NT2/D1 (cell line): ENCODE results near the gene CACNA1E.
A peak's percentile ranks its signal among the peaks of the same experiment; 100 is the strongest.

Source experiments
- DNase-seq: peaks from one replicate; pipeline ENCODE4 v3.0.0-alpha.2; 2011; ENCODE audit warnings: low read depth, low spot score
- H3K27me3 ChIP-seq: 2 replicates; pipeline ENCODE4 v1.6.0; 2011; ENCODE audit warnings: mild to moderate bottlenecking; ENCODE audit not compliant: insufficient read length, insufficient read depth
- H3K36me3 ChIP-seq: 2 replicates; pipeline ENCODE4 v1.6.1; 2011; ENCODE audit warnings: mild to moderate bottlenecking, low read length, mixed read lengths; ENCODE audit not compliant: insufficient read depth, insufficient read length
- H3K4me1 ChIP-seq: 2 replicates; pipeline ENCODE4 v1.5.1; 2011; ENCODE audit not compliant: insufficient read depth, insufficient read length
- H3K4me3 ChIP-seq: 2 replicates; pipeline ENCODE4 v1.5.1; 2011; ENCODE audit warnings: low read depth; ENCODE audit not compliant: insufficient read length
- H3K9ac ChIP-seq: 2 replicates; pipeline ENCODE4 v1.6.0; 2011; ENCODE audit warnings: low read depth; ENCODE audit not compliant: insufficient read length
- H3K9me3 ChIP-seq: 2 replicates; pipeline ENCODE4 v1.5.1; 2011; ENCODE audit warnings: mild to moderate bottlenecking, low read length; ENCODE audit not compliant: insufficient read depth
- SUZ12 ChIP-seq: IDR thresholded peaks from 2 replicates; pipeline ENCODE4 v1.6.1; 2011; ENCODE audit not compliant: insufficient read length, insufficient read depth; ENCODE audit errors: extremely low read depth
- YY1 ChIP-seq: IDR thresholded peaks from 2 replicates; pipeline ENCODE4 v1.6.1; 2011; ENCODE audit not compliant: insufficient read length, insufficient read depth
- ZNF274 ChIP-seq: IDR thresholded peaks from 2 replicates; pipeline ENCODE4 v1.6.1; 2011; ENCODE audit warnings: mild to moderate bottlenecking, low read depth, low read length

CACNA1E gene

DNA sequence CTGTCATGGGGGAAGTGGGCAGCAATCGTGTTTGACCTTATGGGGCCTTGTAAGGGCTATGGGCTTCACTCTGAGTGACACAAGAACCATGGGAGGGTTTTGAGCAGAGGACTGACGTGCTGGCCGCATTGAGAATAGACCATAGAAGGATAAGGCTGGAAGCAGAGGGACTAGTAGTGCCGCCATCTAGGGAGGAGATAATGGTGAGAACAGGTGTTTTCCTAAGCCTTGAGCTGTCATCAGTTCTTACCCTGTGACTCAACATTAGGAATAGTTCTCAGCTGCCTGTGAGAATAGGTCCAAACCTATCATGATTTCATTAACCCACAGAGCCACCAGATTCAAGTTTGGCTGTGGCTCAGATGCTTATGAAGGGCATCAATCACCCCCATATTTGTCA, 228.5 kb downstream of the CACNA1E start:
- DNase-seq: no peak
- no peak overlapping the region for H3K4me3 ChIP-seq

DNA sequence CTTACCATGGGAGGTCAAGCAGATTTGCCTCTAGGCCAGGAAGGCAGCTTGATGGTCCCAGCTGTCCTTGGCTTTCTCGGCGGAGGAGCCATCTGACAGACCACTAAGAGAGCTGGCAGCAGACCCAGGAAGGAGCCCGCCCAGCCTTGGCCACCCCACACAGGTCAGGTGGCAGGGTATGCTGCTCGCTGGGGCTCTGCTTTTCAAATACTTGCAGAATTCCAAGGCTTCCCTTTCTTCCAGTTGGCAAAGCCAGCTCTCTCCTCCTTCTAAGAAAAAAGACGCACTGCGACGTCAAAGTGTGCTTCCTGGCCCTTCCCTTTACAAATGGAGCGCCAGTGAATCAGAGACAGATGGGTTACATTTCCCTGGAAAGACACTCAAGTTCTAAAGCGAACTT, 229.4 kb downstream of the CACNA1E start:
- TF ChIP-seq SUZ12: no peak
- TF ChIP-seq ZNF274: no peak
- TF ChIP-seq YY1: no peak
- DNase-seq: no peak

More for the DNA sequence above, 228.5 kb downstream of the CACNA1E start:
- TF ChIP-seq ZNF274 (no peak), SUZ12 (no peak), YY1 (no peak)
- Histone ChIP-seq H3K36me3 (no peaks in the 10 kb centered on the region), H3K9me3 (no peaks in the 10 kb centered on the region), H3K4me1 (peaks cover 6% of the 10 kb centered on the region), H3K27me3 (no peaks in the 10 kb centered on the region), H3K9ac (no peak overlapping the region)

DNA sequence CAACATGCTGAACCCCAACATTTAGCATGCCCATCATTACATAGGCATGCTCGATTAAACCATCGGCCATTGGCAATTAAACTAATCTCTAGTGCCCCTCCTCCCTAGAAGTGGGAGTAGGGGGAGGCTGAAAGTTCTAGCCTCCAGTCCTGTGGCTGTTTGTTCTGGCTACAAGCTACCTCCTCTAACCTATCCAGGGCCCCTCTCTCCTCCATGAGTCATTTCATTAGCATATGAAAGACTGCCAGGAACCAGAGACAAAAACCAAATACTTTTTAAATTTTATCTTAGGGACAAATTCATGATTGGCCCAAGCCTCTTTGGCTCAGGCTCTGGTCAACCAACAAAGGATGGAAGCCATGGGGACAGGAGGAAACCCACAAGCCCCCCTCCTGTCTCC, 231.1 kb downstream of the CACNA1E start:
- H3K27me3 ChIP-seq: no peaks in the 10 kb centered on the region
- no peaks in the 10 kb centered on the region for H3K36me3 ChIP-seq
- DNase-seq: peak; percentile 80
- peaks cover 6% of the 10 kb centered on the region for H3K4me1 ChIP-seq
- H3K9me3 ChIP-seq: no peaks in the 10 kb centered on the region
- TF ChIP-seq YY1 (no peak), SUZ12 (no peak), ZNF274 (no peak)
- no peak overlapping the region for H3K4me3 ChIP-seq
- H3K9ac ChIP-seq: no peak overlapping the region

More for the DNA sequence above, 229.4 kb downstream of the CACNA1E start:
- no peaks in the 10 kb centered on the region for H3K9me3 ChIP-seq
- no peak overlapping the region for H3K4me3 ChIP-seq
- no peak overlapping the region for H3K9ac ChIP-seq
- peaks cover 6% of the 10 kb centered on the region for H3K4me1 ChIP-seq
- no peaks in the 10 kb centered on the region for H3K27me3 ChIP-seq
- no peaks in the 10 kb centered on the region for H3K36me3 ChIP-seq

DNA sequence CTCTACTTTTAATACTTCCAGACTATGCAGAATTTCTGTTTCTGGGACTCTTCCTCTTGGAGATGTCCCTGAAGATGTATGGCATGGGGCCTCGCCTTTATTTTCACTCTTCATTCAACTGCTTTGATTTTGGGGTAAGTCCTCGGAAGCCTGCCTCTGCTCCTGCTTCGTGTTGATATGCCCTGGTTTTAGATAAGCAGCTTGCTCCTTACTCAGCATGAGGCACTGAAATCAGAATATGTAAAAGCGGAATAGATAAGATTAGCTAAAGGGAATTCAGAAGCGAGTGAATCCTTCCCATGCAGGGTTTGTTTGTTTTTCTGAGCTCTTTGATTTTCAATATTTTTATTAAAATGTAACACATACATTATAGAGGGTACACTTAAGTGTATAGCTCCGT, 234.7 kb downstream of the CACNA1E start:
- H3K4me3 ChIP-seq: no peak overlapping the region
- TF ChIP-seq ZNF274 (no peak), SUZ12 (no peak)
- DNase-seq: no peak
- H3K4me1 ChIP-seq: peaks cover 6% of the 10 kb centered on the region
- no peaks in the 10 kb centered on the region for H3K9me3 ChIP-seq
- no peaks in the 10 kb centered on the region for H3K27me3 ChIP-seq
- H3K36me3 ChIP-seq: no peaks in the 10 kb centered on the region
- no peak overlapping the region for H3K9ac ChIP-seq

DNA sequence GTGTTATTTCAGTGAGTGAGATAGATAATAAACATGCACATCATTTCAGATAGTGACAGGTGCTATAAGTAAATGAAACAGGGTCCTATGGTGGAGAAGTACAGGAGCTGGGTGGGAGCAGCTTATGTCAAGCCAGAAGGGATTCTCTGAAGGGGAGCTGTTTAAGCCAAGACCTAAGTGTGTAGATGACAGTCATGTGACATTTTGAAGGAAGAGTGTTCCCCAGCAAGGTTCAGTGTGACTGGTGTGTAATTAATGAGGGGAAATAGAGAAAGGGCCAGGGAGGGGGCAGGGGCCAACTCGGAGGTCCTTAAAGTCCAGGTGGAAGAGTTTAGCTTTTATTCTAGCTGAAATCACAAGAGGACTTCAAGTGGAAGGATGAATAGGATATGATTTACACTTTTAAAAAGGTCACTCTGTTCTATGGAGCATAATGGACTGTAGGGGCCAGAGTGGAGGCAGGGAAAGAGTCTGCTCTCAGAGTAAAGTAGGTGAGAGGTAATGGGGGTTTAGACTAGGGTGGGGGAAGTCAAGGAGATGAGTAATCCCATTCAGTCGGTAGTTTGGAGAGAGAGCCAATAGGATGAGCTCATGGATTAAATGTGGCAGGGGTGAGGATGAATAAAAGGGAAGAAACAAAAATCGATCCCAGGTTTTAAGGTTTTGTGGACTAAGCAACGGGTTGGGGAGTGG, 243.1 kb downstream of the CACNA1E start:
- Histone ChIP-seq H3K9me3 (no peaks in the 10 kb centered on the region), H3K4me1 (no peaks in the 10 kb centered on the region), H3K9ac (no peak overlapping the region), H3K36me3 (no peaks in the 10 kb centered on the region), H3K4me3 (no peak overlapping the region), H3K27me3 (no peaks in the 10 kb centered on the region)
- DNase-seq: no peak
- TF ChIP-seq SUZ12 (no peak), YY1 (no peak), ZNF274 (no peak)

DNA sequence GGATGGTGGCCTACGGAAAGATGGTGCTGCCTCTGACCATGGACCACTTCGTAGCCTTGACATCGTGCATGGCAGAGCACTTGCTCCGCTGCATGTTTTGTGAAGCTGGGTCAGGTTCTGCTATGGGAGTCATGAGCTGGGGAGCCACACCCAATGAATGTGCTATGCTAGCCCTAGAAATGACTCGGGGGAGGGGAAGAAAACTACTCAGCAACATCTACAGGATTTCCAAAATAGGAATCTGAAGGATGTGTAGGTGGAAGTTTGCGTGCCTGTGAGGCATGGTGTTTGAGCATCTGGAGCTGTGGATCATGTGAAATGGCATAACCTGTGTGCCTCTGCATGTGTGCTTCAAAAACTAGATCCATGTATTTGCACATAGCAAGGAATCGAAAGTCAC, 247.3 kb downstream of the CACNA1E start:
- TF ChIP-seq SUZ12 (no peak), YY1 (no peak), ZNF274 (no peak)
- no peak for DNase-seq
- H3K4me1 ChIP-seq: peaks cover 4% of the 10 kb centered on the region
- no peaks in the 10 kb centered on the region for H3K36me3 ChIP-seq
- no peaks in the 10 kb centered on the region for H3K27me3 ChIP-seq
- no peak overlapping the region for H3K4me3 ChIP-seq
- no peak overlapping the region for H3K9ac ChIP-seq
- H3K9me3 ChIP-seq: no peaks in the 10 kb centered on the region

DNA sequence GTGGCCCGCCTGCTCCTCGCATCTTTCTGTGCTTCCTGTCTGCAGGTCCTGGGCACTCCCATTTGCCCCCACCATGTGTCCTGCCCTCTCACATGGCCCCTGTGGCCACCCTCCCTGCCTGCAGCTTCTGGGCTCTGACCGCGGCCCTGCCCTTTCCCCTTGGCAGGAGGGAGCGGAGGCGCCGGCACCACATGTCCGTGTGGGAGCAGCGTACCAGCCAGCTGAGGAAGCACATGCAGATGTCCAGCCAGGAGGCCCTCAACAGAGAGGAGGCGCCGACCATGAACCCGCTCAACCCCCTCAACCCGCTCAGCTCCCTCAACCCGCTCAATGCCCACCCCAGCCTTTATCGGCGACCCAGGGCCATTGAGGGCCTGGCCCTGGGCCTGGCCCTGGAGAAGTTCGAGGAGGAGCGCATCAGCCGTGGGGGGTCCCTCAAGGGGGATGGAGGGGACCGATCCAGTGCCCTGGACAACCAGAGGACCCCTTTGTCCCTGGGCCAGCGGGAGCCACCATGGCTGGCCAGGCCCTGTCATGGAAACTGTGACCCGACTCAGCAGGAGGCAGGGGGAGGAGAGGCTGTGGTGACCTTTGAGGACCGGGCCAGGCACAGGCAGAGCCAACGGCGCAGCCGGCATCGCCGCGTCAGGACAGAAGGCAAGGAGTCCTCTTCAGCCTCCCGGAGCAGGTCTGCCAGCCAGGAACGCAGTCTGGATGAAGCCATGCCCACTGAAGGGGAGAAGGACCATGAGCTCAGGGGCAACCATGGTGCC, 249.1 kb downstream of the CACNA1E start:
- Histone ChIP-seq H3K4me1 (peaks cover 4% of the 10 kb centered on the region), H3K4me3 (no peak overlapping the region), H3K36me3 (no peaks in the 10 kb centered on the region), H3K27me3 (no peaks in the 10 kb centered on the region), H3K9ac (no peak overlapping the region), H3K9me3 (no peaks in the 10 kb centered on the region)
- DNase-seq: no peak
- no peak for TF ChIP-seq YY1
- no peak for TF ChIP-seq ZNF274
- no peak for TF ChIP-seq SUZ12
